T-helper 2 cell treated with Interferon-gamma antibody and Interleukin-4, amounts not matched to agents 5 μg/mL and 100 μg/mL, for 36 hours (primary cell): ENCODE measurements around the gene AMOTL1.

ENCODE experiments used
- DNase-seq: peaks from one replicate; pipeline ENCODE4 v3.0.0; 2021; ENCODE audit warnings: low spot score
- H3K27ac Mint-ChIP-seq: one replicate; pipeline ENCODE4 v1.8.0; 2021; ENCODE audit warnings: mild to moderate bottlenecking, mixed read lengths
- H3K27me3 Mint-ChIP-seq: one replicate; pipeline ENCODE4 v1.8.0; 2021; ENCODE audit warnings: low read depth, mixed read lengths
- H3K36me3 Mint-ChIP-seq: one replicate; pipeline ENCODE4 v1.8.0; 2021; ENCODE audit warnings: low read depth, mixed read lengths
- H3K4me1 Mint-ChIP-seq: one replicate; pipeline ENCODE4 v1.8.0; 2021; ENCODE audit warnings: low read depth, mixed read lengths
- H3K4me3 Mint-ChIP-seq: one replicate; pipeline ENCODE4 v1.8.0; 2022; ENCODE audit warnings: mild to moderate bottlenecking, moderate library complexity, mixed read lengths
- H3K9me3 Mint-ChIP-seq: one replicate; pipeline ENCODE4 v1.8.0; 2021; ENCODE audit warnings: mixed read lengths

The AMOTL1 gene

DNA sequence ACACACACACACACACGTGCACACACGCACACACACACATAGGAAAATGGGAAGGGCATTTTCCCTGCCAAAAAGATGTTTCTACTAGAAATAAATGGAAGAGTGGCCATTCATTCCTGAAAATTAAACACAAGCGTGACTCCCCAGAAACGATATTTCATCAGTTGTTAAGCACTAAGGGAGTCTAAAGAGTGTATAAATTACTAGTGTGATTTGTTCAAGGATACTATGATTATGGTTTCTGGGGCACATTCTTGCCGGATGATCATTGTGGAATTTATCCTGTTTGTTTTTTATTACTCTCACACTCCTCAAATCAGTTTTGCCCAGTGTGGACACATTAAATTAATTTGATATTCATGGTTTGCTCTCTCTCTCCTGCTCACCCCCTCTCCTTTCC, 16.4 kb upstream of the AMOTL1 start:
- Mint-ChIP-seq H3K4me1 (no peaks in the 10 kb centered on the region), H3K4me3 (no peak overlapping the region), H3K9me3 (no peaks in the 10 kb centered on the region), H3K27ac (no peak overlapping the region), H3K27me3 (peaks cover 25% of the 10 kb centered on the region), H3K36me3 (no peaks in the 10 kb centered on the region)
- no peak for DNase-seq

DNA sequence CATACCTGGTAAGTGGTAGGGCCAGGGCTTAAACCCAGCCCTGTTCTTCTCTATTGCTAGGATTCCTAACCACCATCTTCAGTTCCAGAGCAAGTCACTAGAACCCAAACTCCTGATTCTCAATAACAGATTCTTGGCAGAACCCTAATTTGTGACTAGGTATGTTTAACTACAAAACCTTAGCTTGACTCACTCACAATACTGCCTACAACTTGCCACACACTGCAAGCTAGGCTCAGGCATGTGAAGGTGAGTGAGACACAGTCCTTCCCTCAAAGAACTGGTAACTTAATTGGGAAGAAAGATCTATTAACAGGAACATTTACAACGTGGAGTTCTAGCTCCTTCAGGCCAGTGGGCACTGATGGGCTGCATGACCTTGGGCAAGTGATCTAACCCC, 14.5 kb upstream of the AMOTL1 start:
- Mint-ChIP-seq H3K4me3 (no peak overlapping the region), H3K27me3 (peaks cover 24% of the 10 kb centered on the region), H3K4me1 (no peaks in the 10 kb centered on the region), H3K36me3 (no peaks in the 10 kb centered on the region), H3K27ac (no peak overlapping the region), H3K9me3 (no peaks in the 10 kb centered on the region)
- DNase-seq, result no peak

DNA sequence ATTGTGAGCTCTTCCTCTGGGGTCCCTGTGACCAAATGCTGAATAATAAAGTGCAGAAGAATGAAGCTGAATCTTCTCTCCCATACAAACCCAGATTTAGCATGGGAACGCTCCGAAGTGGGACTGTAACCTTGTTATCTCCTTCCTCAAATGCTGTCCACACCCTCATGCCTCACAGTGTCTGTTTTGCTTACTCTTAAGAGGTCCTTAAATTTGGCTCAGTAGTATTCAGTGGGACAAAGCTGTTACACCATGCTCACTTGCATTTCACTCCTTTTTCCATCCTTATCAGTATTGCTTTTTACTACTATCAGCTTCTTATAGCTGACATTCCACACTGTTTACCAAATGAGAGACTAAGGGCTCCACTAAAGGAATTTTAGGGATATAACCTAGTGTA, 13.8 kb upstream of the AMOTL1 start:
- DNase-seq, result no peak
- H3K9me3 Mint-ChIP-seq, result no peaks in the 10 kb centered on the region
- H3K27me3 Mint-ChIP-seq, result peaks cover 28% of the 10 kb centered on the region
- no peaks in the 10 kb centered on the region for H3K36me3 Mint-ChIP-seq
- H3K4me1 Mint-ChIP-seq, result no peaks in the 10 kb centered on the region
- no peak overlapping the region for H3K27ac Mint-ChIP-seq
- no peak overlapping the region for H3K4me3 Mint-ChIP-seq

DNA sequence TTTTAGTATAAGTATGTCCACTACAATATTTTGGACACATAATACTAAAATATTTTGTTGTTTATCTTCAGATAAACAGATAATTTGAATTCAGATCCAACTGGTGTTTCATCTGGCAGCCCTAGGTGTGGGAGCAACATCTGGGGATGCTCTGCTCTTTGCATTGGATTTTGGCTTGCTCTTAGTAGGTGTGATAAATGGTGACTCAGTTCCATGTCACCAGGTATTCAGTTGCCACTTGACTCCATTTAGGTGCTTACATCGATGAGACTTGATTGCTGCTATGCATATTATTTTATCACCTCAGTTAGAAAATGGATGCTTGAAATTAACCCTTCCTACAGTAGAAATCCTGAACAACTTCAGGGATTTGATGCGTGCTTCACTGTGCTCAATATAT, 13.3 kb upstream of the AMOTL1 start:
- DNase-seq, result no peak
- H3K27me3 Mint-ChIP-seq, result peaks cover 28% of the 10 kb centered on the region
- H3K9me3 Mint-ChIP-seq, result no peaks in the 10 kb centered on the region
- no peak overlapping the region for H3K4me3 Mint-ChIP-seq
- no peaks in the 10 kb centered on the region for H3K4me1 Mint-ChIP-seq
- H3K27ac Mint-ChIP-seq, result no peak overlapping the region
- H3K36me3 Mint-ChIP-seq, result no peaks in the 10 kb centered on the region

DNA sequence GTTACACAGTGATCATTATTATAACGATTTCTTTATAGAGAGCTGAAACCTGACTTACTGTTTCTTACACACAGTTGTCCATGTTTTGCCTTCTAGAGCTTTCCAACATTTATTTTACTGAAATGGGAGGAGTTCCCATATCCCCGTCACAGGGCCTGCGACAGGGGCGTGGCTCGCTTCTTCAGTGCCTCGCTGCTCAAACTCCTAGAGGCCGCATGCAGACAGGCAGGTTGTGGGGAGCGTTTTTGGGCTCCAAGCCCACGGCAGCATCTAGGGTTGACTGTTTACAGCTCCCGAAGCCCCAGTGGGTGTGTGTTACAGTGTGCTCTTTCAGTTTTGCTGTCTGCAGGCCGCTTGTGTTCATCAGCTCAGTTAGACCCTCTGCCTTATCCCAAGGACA, 12.7 kb upstream of the AMOTL1 start:
- peaks cover 30% of the 10 kb centered on the region for H3K27me3 Mint-ChIP-seq
- peaks cover 3% of the 10 kb centered on the region for H3K4me1 Mint-ChIP-seq
- no peak overlapping the region for H3K4me3 Mint-ChIP-seq
- DNase-seq, result no peak
- no peaks in the 10 kb centered on the region for H3K36me3 Mint-ChIP-seq
- no peaks in the 10 kb centered on the region for H3K9me3 Mint-ChIP-seq
- no peak overlapping the region for H3K27ac Mint-ChIP-seq

DNA sequence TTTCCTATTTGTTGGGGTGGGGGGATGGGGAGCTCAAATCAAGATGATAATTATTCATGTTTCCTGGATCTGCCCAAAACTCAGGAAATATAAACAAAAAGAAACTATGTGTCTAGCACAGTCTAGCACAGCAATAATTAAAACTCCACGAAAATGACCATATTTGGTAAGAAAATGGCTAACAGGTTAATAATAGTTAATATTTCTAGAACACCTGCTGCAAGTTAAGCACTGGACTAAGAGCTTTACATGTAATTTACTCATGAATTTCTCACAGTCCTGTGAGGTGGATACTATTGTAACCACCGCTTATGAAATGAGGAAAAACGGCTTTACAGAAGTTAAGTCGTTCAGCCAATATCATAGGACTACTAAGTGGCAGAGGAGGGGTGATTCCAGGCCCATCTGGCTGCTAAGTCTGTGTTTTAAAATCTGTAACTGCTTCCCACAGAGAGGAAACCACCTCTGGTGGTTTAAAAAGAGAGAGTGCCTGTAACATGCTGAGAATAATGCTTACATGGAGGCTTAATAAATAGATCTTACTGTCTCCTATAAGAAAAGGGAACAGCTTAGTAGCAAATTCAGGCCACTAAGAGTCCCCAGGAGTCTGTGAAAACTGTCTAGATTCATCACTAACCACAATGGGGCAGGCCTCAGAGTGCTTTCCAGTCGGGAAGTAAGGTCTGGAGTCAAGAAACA, 11.0 kb upstream of the AMOTL1 start:
- Mint-ChIP-seq H3K27ac (no peak overlapping the region), H3K4me3 (no peak overlapping the region), H3K27me3 (peaks cover 25% of the 10 kb centered on the region), H3K9me3 (no peaks in the 10 kb centered on the region), H3K4me1 (peaks cover 4% of the 10 kb centered on the region), H3K36me3 (no peaks in the 10 kb centered on the region)
- no peak for DNase-seq

DNA sequence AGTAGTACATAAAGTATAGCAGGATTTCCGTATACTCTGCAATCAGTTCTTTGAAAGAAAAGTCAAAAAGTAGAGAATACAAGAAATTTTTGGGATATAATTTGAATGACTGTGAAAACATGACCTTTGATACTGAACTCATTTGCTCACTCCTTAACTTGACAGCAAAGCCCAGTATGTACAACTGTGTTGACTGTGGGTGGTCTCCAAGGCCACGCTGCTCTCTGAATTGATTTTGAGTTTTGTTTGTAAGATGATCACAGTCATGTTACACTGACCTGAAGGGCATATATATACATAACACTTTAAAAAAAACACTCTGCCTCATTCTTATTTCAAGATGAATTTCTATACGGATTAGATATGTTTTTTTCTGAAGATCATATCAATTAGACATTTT, 9.5 kb upstream of the AMOTL1 start:
- H3K4me1 Mint-ChIP-seq, result peaks cover 4% of the 10 kb centered on the region
- H3K27ac Mint-ChIP-seq, result no peak overlapping the region
- no peak overlapping the region for H3K4me3 Mint-ChIP-seq
- H3K36me3 Mint-ChIP-seq, result no peaks in the 10 kb centered on the region
- no peaks in the 10 kb centered on the region for H3K9me3 Mint-ChIP-seq
- no peak for DNase-seq
- H3K27me3 Mint-ChIP-seq, result peaks cover 27% of the 10 kb centered on the region

DNA sequence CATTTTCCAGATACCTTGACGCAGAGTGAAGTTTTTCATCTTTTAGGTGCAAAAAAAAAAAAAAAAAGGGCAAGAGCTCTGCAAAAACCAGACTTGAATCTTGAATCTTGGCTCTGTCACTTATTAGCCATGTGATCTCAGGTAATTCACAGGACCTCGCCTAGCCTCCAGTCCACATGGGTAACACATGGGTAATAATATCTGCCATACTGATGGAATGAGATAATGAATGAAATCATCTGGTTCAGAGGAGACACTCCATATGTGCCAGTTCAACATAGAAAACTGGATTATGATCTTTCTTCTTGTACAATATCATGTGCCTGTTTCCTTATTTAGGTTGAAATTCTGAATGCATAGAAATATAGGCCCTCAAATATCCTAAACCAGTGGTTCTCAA, 8.6 kb upstream of the AMOTL1 start:
- Mint-ChIP-seq H3K27me3 (peaks cover 26% of the 10 kb centered on the region), H3K4me3 (no peak overlapping the region), H3K36me3 (no peaks in the 10 kb centered on the region), H3K27ac (no peak overlapping the region), H3K9me3 (no peaks in the 10 kb centered on the region), H3K4me1 (peaks cover 4% of the 10 kb centered on the region)
- no peak for DNase-seq

DNA sequence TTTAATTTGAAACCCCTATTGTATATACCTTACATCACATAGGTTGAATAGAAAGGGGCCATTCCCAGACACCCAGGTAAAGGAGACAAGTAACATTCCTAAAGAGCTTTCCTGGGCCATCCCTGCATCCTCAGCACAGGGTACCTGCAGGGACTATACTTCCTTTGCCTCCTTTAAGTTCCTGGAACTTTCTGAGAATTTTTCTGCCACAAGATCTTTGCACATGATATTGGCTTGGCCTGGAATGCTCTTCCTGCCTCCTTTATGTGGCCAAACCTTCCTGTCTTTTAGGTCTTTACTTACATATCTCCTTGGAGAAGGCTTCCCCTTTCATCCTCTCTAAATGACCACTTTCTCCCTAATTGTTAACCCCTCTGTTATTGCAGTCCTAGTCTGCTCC, 7.9 kb upstream of the AMOTL1 start:
- Mint-ChIP-seq H3K4me3 (no peak overlapping the region), H3K9me3 (no peaks in the 10 kb centered on the region), H3K27me3 (peaks cover 27% of the 10 kb centered on the region), H3K27ac (no peak overlapping the region), H3K36me3 (no peaks in the 10 kb centered on the region), H3K4me1 (peaks cover 4% of the 10 kb centered on the region)
- no peak for DNase-seq

DNA sequence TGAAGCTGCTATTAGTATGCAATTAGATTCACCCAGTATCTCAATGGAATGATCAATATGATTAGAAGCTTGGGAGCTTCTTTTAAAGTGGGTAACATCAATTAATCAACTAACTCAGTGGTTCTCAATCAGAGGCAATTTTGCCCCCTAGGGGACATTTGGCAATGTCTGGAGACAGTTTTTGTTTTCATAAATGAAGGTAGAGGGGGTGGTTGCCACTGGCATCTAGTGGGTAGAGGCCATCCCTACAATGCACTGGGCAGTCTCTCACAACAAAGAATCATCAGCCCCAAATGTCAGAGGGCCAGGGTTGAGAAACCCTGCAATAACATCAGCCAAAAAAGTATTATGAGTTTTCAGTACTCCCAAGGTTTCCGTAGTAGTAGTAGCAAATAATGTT, 5.9 kb upstream of the AMOTL1 start:
- Mint-ChIP-seq H3K27me3 (peaks cover 27% of the 10 kb centered on the region), H3K9me3 (no peaks in the 10 kb centered on the region), H3K4me3 (no peak overlapping the region), H3K27ac (no peak overlapping the region), H3K4me1 (peaks cover 4% of the 10 kb centered on the region), H3K36me3 (no peaks in the 10 kb centered on the region)
- DNase-seq, result no peak

DNA sequence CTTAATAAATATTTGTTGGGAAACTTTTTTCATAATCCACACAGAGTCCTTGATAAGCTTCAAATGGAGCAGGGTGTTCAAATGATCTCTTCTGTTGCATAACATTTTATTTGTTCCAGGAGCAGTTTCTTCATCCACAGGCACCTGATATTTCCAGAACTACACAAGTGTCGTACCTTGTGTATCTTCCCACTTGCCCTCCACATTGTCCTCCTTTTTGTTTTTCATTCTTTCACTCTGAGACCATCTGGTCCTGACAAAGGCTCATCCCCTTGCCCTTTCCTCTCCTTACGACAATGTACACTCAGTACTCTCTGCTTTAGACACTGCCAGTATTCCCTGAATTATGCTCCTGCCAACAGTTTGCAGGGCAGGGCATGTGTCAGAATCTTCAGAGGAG, 5.2 kb upstream of the AMOTL1 start:
- no peaks in the 10 kb centered on the region for H3K9me3 Mint-ChIP-seq
- H3K4me3 Mint-ChIP-seq, result no peak overlapping the region
- H3K36me3 Mint-ChIP-seq, result no peaks in the 10 kb centered on the region
- H3K27ac Mint-ChIP-seq, result no peak overlapping the region
- no peak for DNase-seq
- peaks cover 7% of the 10 kb centered on the region for H3K4me1 Mint-ChIP-seq
- H3K27me3 Mint-ChIP-seq, result peaks cover 34% of the 10 kb centered on the region

DNA sequence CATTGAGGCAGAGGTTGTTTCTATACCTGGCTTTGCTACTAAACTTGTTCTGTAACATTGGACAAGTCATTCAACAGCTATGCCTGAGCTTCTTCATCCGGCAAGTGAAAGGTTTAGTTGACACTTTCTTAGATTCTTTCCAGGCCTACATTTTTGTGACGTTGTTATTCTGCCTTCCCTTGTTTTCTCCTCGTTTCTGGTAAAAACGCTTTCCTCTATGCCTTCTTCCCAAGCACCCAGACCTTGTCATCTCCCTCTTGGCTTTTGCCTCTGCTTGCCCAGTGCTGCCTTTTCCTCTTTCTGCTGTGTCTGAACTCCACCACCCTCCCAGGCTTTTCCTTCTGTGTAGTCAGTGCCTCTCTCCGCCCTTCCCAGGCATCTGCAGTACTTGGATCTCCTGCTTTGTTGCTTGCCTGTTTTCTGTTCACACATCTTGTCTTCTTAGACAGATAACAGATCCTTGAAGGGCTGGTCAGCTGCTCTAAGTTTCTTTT, 1.4 kb upstream of the AMOTL1 start:
- Mint-ChIP-seq H3K4me3 (no peak overlapping the region), H3K27me3 (peaks cover 46% of the 10 kb centered on the region), H3K4me1 (peaks cover 9% of the 10 kb centered on the region), H3K27ac (no peak overlapping the region), H3K9me3 (no peaks in the 10 kb centered on the region), H3K36me3 (no peaks in the 10 kb centered on the region)
- DNase-seq, result no peak

DNA sequence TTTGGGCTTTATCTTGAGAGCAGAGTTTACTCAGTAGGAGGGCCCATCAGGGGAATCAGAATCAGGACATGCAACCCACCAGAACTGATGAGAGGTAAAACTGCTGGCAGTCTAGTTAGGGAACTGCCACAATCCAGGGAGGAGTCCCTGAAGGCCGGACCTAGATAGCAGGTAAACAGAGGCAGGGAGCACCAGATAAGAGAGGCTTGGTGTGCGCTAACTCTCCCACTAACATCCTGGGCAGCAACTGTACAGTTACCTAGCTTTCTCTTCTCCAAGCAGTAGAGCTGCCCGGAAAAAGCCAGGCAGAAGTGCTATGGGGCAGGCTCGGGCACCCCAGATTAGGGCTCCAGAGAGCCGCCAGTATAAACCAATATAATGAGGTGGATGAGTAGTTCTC, 865 bp upstream of the AMOTL1 start:
- no peak overlapping the region for H3K27ac Mint-ChIP-seq
- no peak for DNase-seq
- H3K4me3 Mint-ChIP-seq, result peak overlapping the region; percentile 66
- peaks cover 50% of the 10 kb centered on the region for H3K27me3 Mint-ChIP-seq
- peaks cover 9% of the 10 kb centered on the region for H3K4me1 Mint-ChIP-seq
- H3K9me3 Mint-ChIP-seq, result no peaks in the 10 kb centered on the region
- no peaks in the 10 kb centered on the region for H3K36me3 Mint-ChIP-seq

DNA sequence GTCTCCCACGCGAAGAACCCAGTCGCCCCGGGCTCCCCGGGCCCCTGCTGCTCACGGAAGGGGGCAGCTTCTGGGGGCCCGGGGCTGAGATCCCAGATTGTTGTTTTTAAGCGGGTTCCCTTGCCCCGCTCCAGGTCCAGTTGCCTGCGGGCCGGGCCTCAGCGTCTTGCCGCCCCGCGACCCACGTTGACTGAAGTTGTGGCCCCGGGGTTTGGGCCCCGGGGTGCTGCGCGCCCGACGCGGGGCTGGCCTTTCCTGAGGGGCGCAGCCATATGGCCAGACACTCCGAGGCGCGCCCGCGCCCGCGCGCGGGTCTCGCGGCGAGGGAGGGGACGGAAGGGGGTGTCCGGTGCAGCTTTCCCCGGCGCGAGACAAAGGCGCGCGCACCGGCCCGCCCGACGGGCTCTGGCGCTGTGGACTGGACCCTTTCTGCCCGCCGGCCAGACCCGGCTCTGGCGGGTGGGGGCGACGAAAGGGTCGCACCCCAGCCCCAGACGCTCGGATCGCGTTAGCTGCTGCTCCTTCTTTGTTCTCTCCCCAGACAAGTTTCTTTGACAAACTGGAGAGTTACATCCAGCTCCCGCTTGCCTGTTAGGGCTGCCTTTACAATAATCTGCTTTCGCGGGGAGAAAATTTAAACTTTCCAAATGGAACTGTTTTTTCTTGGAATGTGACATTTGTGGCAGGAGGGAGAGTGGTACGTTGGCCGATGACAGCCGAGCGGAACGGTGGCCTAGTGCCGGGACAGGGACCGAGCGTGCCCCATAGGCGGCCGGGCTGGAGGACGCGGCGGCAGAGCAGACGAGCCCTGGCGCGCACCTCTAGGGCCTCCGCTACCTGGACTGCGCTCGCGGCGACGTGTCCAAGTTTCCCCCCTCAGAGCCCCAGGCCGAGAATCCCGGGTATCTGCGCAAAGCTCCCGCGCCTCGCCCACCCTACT, 716 bp downstream of the AMOTL1 start:
- no peak overlapping the region for H3K27ac Mint-ChIP-seq
- peak overlapping the region; percentile 82 for H3K4me3 Mint-ChIP-seq
- H3K9me3 Mint-ChIP-seq, result no peaks in the 10 kb centered on the region
- DNase-seq, result no peak
- peaks cover 54% of the 10 kb centered on the region for H3K27me3 Mint-ChIP-seq
- no peaks in the 10 kb centered on the region for H3K36me3 Mint-ChIP-seq
- H3K4me1 Mint-ChIP-seq, result peaks cover 9% of the 10 kb centered on the region
